ENCODE results near the gene KMT2B. TPM values are rescaled to one million over a fixed set of nuclear protein-coding genes. Genes with fewer than 3 reads are reported as not detected.

KMT2B gene
- total and polyA plus RNA-seq, 2 of the 8 experiments (the other 6 are each of a cell fraction or from before 2014, with no cell fraction given): 26.7 to 38.6 TPM

GRCh38 chr19:35777086-35777841 is 59.5 kb downstream of the KMT2B start:
- 32% methylated on average over 18 of the region's 19 CpGs; no CpG with 5 or more reads in 1 of the 2 experiments for WGBS, 2 experiments (ENCODE audit: extremely low coverage in 1 of 2, insufficient coverage in 1 of 2, insufficient read length in 1 of 2, insufficient replicate concordance in 2 of 2, low coverage in 1 of 2, low lambda C conversion rate in 2 of 2, missing lambda C conversion rate in 1 of 2)
- Histone ChIP-seq H3K4me1 (replicated peaks in 1 of 4; ENCODE audit: control insufficient read depth in 3 of 4, insufficient read depth in 4 of 4, low read length in 3 of 4) (peaks cover 0 to 25% (median 20%) of the 10 kb centered on the region in 4 experiments; a peak in 6 of 7 replicates), H3K4me3 (ENCODE audit: extremely low read depth in 1 of 4, insufficient read depth in 2 of 4, low read depth in 3 of 4, low read length in 4 of 4) (peak overlapping the region in 1 of 4 experiments; percentile 3; a peak in 2 of 8 replicates), H2BK20ac (ENCODE audit: low read length) (no peak overlapping the region), H3K79me1 (ENCODE audit: low read depth, low read length) (no peaks in the 10 kb centered on the region; the same call in 1 of the 2 replicates), H2BK12ac (ENCODE audit: low read depth, low read length) (no peak overlapping the region), H3K56ac (replicated peaks; ENCODE audit: insufficient read length, low read depth, low read length) (no peak overlapping the region), H3K23ac (ENCODE audit: insufficient read length) (no peak overlapping the region), H3K14ac (ENCODE audit: insufficient read length) (no peak overlapping the region), H4K20me1 (replicated peaks in 1 of 2; ENCODE audit: control insufficient read depth in 1 of 2, insufficient read depth in 2 of 2, low read length in 2 of 2) (peaks cover 0 to 1% of the 10 kb centered on the region in 2 experiments), H2AFZ (ENCODE audit: low read length) (no peak overlapping the region), H3K4ac (replicated peaks; ENCODE audit: insufficient read length, low read depth, low read length) (no peak overlapping the region), H2BK120ac (replicated peaks; ENCODE audit: low read depth, low read length) (no peak overlapping the region), H2BK15ac (ENCODE audit: low read length) (no peak overlapping the region; the same call in 1 of the 2 replicates), H3K18ac (ENCODE audit: extremely low read depth, low read length) (peak overlapping the region; percentile 9; the same call in 1 of the 2 replicates), H3K9me3 (ENCODE audit: insufficient read depth in 2 of 2, low read depth in 1 of 2, low read length in 1 of 2) (no peaks in the 10 kb centered on the region), H3K27ac (ENCODE audit: low read depth, low read length) (no peak overlapping the region), H3K36me3 (ENCODE audit: control insufficient read depth in 2 of 4, insufficient read depth in 4 of 4, low read length in 3 of 4) (no peaks in the 10 kb centered on the region), H3K4me2 (ENCODE audit: insufficient read depth in 1 of 2, low read depth in 2 of 2, low read length in 2 of 2) (peak overlapping the region; percentile 54 to 82), H4K5ac (ENCODE audit: insufficient read length, low read depth, low read length) (no peak overlapping the region), H2AK5ac (ENCODE audit: low read depth, low read length) (no peak overlapping the region), H4K91ac (replicated peaks; ENCODE audit: insufficient read length, low read length) (no peak overlapping the region), H2BK5ac (ENCODE audit: low read depth, low read length) (peak overlapping the region; percentile 24; the same call in 1 of the 2 replicates), H3K79me2 (ENCODE audit: control insufficient read depth in 1 of 2, insufficient read depth in 2 of 2, low read length in 2 of 2) (no peaks in the 10 kb centered on the region), H3K27me3 (replicated peaks in 1 of 4; ENCODE audit: control insufficient read depth in 3 of 4, extremely low read depth in 1 of 4, insufficient read depth in 3 of 4, low read length in 3 of 4) (peaks cover 0 to 9% (median 7%) of the 10 kb centered on the region in 4 experiments; a peak in 3 of 7 replicates), H4K8ac (ENCODE audit: extremely low read depth, insufficient read depth, low read length) (no peak overlapping the region), H3K9ac (replicated peaks in 1 of 4; ENCODE audit: extremely low read depth in 1 of 4, low read depth in 3 of 4, low read length in 3 of 4) (no peak overlapping the region; a peak in 1 of 7 replicates), H3K23me2 (ENCODE audit: low read depth, low read length) (peaks cover 4% of the 10 kb centered on the region; the same call in 1 of the 2 replicates)
- DNase-seq (ENCODE audit: low read depth in 1 of 2, low spot score in 2 of 2): no peak
- FAIRE-seq: no peak
- POLR2A ChIA-PET (ENCODE audit: partially characterized antibody): interaction anchor here (0.6 to 3.1 kb wide), 12 partner anchors 7 to 108 kb away, joined by 3 to 11 read pairs (median 3); partner anchors contain the start of genes HSPB6, LIN37, PSENEN and U2AF1L4
- CTCF ChIA-PET (ENCODE audit: partially characterized antibody): interaction anchor here (0.9 to 1.5 kb wide), 7 partner anchors 9 to 79 kb away, joined by 3 to 4 read pairs (median 3); partner anchors contain the start of gene HSPB6
- no peak for TF ChIP-seq RFX5 (IDR thresholded peaks at IDR 0.05; ENCODE audit: borderline replicate concordance, low read depth, low read length)
- no peak for TF ChIP-seq HDAC6 (IDR thresholded peaks at IDR 0.05; ENCODE audit: low read depth, low read length)
- no peak for TF ChIP-seq CTBP2 (IDR thresholded peaks at IDR 0.05; ENCODE audit: borderline replicate concordance, insufficient read depth, insufficient read length, low read length)
- TF ChIP-seq E2F6 (IDR thresholded peaks at IDR 0.05): no peak
- TF ChIP-seq EZH2 (IDR thresholded peaks at IDR 0.05; ENCODE audit: low read depth, low read length, severe bottlenecking): no peak
- TF ChIP-seq NANOG (IDR thresholded peaks at IDR 0.05; ENCODE audit: insufficient read depth, low read depth, low read length, poor library complexity, severe bottlenecking): no peak
- no peak for TF ChIP-seq TBP (IDR thresholded peaks at IDR 0.05; ENCODE audit: low read depth, low read length)
- no peak for TF ChIP-seq JUND (IDR thresholded peaks at IDR 0.05; ENCODE audit: low read length)
- no peak for TF ChIP-seq RXRA (IDR thresholded peaks at IDR 0.05; ENCODE audit: insufficient read depth, low read depth, low read length)

All from H1 (cell line).